Measurements from ENCODE around the gene SLC6A16. TPM values are rescaled to one million over a fixed set of nuclear protein-coding genes. Genes with fewer than 3 reads are reported as not detected.

SLC6A16 gene
- total RNA-seq, 1 donor from 2014 or later: 0.17 TPM

DNA sequence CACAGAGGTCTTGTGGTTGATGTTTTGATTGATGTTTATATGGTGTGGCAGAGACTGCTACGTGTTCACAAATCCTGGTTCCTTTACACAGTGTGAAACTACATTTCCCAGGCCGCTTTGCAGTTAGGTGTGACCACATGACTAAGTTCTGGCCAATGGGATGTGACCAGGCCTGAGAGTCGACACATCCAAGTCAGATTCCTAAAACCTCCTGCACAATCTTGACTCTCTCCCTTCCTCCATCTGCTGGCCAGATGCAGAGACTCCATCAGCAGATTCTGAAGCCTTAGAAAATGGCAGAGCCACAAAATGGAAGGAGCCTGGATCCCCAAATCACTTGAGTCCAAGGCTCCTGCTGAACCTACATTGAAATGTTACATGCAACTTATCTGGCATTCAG, 22.8 kb upstream of the SLC6A16 start:
- TF ChIP-seq, protein P1, sequence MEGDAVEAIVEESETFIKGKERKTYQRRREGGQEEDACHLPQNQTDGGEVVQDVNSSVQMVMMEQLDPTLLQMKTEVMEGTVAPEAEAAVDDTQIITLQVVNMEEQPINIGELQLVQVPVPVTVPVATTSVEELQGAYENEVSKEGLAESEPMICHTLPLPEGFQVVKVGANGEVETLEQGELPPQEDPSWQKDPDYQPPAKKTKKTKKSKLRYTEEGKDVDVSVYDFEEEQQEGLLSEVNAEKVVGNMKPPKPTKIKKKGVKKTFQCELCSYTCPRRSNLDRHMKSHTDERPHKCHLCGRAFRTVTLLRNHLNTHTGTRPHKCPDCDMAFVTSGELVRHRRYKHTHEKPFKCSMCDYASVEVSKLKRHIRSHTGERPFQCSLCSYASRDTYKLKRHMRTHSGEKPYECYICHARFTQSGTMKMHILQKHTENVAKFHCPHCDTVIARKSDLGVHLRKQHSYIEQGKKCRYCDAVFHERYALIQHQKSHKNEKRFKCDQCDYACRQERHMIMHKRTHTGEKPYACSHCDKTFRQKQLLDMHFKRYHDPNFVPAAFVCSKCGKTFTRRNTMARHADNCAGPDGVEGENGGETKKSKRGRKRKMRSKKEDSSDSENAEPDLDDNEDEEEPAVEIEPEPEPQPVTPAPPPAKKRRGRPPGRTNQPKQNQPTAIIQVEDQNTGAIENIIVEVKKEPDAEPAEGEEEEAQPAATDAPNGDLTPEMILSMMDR (IDR thresholded peaks at IDR 0.05; ENCODE audit: insufficient read depth, low read length, poor library complexity, severe bottlenecking): no peak
- H3K36me3 ChIP-seq (ENCODE audit: control insufficient read depth, insufficient read depth, low read length): peaks cover 13% of the 10 kb centered on the region

DNA sequence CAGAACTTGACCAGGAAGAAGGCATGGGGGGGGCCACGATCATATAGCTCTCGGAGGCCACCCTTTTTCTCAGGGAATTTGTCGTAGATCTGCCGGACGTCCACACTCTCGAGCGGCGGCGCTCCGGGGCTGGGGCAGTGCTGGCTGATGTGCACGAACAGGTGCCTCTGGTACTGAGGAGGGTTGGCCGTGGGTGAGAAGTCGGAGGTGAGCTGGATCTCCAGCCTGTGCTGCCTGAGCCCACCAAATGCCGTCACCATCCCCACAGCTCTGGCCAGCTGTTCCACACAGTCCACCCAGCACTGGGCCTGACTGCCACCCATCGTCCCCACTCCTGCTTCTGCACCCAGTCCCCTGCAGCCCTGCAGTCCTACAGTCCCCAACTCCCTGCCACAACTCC, 22.2 kb upstream of the SLC6A16 start:
- Histone ChIP-seq H3K4me3 (ENCODE audit: low read depth, low read length) (no peak overlapping the region), H3K36me3 (ENCODE audit: control insufficient read depth, insufficient read depth, low read length) (peaks cover 13% of the 10 kb centered on the region), H3K27me3 (ENCODE audit: control insufficient read depth, insufficient read depth, low read length) (no peaks in the 10 kb centered on the region)
- no peak for DNase-seq (ENCODE audit: low read depth)
- TF ChIP-seq, protein P1 (IDR thresholded peaks at IDR 0.05; ENCODE audit: insufficient read depth, low read length, poor library complexity, severe bottlenecking): no peak

More for the DNA sequence above, 22.8 kb upstream of the SLC6A16 start:
- DNase-seq (ENCODE audit: low read depth): no peak
- Histone ChIP-seq H3K4me3 (ENCODE audit: low read depth, low read length) (no peak overlapping the region), H3K27me3 (ENCODE audit: control insufficient read depth, insufficient read depth, low read length) (no peaks in the 10 kb centered on the region)

GRCh38 chr19:49344505-49345423, 19.8 kb upstream of the SLC6A16 start:
- TF ChIP-seq, protein P1 (IDR thresholded peaks at IDR 0.05; ENCODE audit: insufficient read depth, low read length, poor library complexity, severe bottlenecking): no peak
- H3K27me3 ChIP-seq (ENCODE audit: control insufficient read depth, insufficient read depth, low read length): peaks cover 1% of the 10 kb centered on the region
- peaks cover 10% of the 10 kb centered on the region for H3K36me3 ChIP-seq (ENCODE audit: control insufficient read depth, insufficient read depth, low read length)
- H3K4me3 ChIP-seq (ENCODE audit: low read depth, low read length): no peak overlapping the region
- no peak for DNase-seq (ENCODE audit: low read depth)

- Histone ChIP-seq H3K36me3 (ENCODE audit: control insufficient read depth, insufficient read depth, low read length) (peaks cover 10% of the 10 kb centered on the region), H3K4me3 (ENCODE audit: low read depth, low read length) (no peak overlapping the region), H3K27me3 (ENCODE audit: control insufficient read depth, insufficient read depth, low read length) (peaks cover 8% of the 10 kb centered on the region)
- no peak for DNase-seq (ENCODE audit: low read depth)
- TF ChIP-seq, protein P1 (IDR thresholded peaks at IDR 0.05; ENCODE audit: insufficient read depth, low read length, poor library complexity, severe bottlenecking): no peak
Observed at GRCh38 chr19:49343123-49343522, 18.1 kb upstream of the SLC6A16 start.

DNA sequence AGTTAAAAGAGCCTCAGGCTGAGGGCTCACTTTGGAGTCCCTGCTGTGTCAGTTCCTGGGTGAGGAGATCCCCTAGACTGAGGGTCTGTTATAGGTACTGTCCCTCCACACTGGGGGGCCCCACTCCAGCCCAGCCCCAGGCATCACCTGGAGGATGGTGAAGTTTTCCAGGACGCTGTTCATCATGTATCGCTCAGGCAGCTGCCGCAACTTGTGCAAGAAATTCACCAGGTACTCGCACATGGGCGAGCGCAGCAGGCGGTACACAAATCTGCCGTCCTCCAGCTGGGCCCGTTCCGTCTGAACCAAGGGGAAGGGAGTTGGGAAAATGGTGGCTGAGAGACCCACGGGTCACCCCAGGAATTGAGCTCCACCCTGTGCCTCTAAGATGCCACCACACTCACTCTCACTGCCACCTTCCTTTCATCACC, 17.3 kb upstream of the SLC6A16 start:
- Histone ChIP-seq H3K27me3 (ENCODE audit: control insufficient read depth, insufficient read depth, low read length) (peaks cover 13% of the 10 kb centered on the region), H3K4me3 (ENCODE audit: low read depth, low read length) (no peak overlapping the region), H3K36me3 (ENCODE audit: control insufficient read depth, insufficient read depth, low read length) (peaks cover 6% of the 10 kb centered on the region)
- TF ChIP-seq, protein P1 (IDR thresholded peaks at IDR 0.05; ENCODE audit: insufficient read depth, low read length, poor library complexity, severe bottlenecking): no peak
- DNase-seq (ENCODE audit: low read depth): no peak

Measured in kidney epithelial cell (primary cell).